PC-3 (cell line): ENCODE data around the gene WDR59.

ENCODE experiments used
- EZH2 ChIP-seq: fragments of 300-600 bp; sonication (generic); IDR thresholded peaks from one replicate; pipeline ENCODE4 v1.6.1; 2017; ENCODE audit warnings: antibody characterized with exemption, mild to moderate bottlenecking, low read length; ENCODE audit not compliant: unreplicated experiment
- EZH2phosphoT487 ChIP-seq: fragments of 300-600 bp; sonication (generic); IDR thresholded peaks from 2 replicates; pipeline ENCODE4 v1.6.1; 2018; ENCODE audit warnings: mild to moderate bottlenecking, antibody characterized with exemption, low read length, borderline replicate concordance
- TF ChIP-seq, protein P1 (sequence below): fragments of 300-600 bp; sonication (generic); conservative IDR thresholded peaks from 2 replicates; pipeline ENCODE4 v1.5.1; 2017; ENCODE audit warnings: antibody characterized with exemption, low read depth, mild to moderate bottlenecking, low read length

GRCh38 chr16:75022567-75022966 is 37.6 kb upstream of the WDR59 start:
- TF ChIP-seq, protein P1, sequence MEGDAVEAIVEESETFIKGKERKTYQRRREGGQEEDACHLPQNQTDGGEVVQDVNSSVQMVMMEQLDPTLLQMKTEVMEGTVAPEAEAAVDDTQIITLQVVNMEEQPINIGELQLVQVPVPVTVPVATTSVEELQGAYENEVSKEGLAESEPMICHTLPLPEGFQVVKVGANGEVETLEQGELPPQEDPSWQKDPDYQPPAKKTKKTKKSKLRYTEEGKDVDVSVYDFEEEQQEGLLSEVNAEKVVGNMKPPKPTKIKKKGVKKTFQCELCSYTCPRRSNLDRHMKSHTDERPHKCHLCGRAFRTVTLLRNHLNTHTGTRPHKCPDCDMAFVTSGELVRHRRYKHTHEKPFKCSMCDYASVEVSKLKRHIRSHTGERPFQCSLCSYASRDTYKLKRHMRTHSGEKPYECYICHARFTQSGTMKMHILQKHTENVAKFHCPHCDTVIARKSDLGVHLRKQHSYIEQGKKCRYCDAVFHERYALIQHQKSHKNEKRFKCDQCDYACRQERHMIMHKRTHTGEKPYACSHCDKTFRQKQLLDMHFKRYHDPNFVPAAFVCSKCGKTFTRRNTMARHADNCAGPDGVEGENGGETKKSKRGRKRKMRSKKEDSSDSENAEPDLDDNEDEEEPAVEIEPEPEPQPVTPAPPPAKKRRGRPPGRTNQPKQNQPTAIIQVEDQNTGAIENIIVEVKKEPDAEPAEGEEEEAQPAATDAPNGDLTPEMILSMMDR, result no peak
- TF ChIP-seq EZH2 (no peak), EZH2phosphoT487 (no peak)
